ENCODE data around the gene HOXB7.

DNA sequence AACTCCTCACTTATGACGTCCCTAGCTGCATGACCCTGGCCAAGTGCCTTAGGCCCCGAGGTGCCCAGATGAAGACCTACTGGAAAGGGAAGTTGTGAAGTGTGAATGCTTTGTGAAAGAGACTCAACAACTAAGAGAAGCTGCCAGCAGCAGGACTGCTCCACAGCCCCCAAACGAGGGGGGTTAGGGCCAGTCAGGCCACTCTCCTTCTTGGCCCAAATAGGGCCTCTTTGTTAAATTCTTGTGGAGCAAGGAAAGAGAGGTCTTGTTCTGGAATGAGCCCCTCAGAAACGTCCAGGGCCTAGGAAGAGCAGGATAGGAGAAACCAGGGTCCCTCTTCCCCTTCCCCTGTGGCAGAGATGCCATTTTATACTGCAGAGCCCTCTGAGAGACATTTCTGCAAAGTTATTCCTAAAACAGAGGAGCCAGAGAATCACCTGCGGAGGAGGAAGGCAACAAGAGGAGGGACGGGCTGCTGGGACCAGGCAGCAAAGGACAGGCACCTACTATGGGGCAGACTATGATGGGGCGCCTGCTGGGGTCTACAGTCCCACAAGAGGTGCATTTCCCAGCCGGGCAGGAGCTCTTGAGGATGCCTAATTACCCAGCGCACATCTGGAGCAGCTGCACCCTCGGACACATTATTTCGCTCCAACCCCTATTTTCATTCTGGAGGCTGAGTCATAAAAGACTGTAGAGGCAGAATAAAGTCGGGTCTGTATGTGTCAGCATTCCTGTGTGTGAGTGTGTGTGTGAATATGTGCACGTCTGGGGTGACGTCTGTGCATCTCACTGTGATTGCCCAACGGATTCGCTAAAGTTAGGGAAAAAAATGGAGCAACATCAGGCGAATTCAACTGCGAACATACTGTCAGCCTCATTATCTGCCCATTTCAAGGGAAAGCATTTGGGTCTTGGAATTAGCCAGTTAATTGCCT lies 26.8 kb upstream of the HOXB7 start:
- TF ChIP-seq, protein P1, sequence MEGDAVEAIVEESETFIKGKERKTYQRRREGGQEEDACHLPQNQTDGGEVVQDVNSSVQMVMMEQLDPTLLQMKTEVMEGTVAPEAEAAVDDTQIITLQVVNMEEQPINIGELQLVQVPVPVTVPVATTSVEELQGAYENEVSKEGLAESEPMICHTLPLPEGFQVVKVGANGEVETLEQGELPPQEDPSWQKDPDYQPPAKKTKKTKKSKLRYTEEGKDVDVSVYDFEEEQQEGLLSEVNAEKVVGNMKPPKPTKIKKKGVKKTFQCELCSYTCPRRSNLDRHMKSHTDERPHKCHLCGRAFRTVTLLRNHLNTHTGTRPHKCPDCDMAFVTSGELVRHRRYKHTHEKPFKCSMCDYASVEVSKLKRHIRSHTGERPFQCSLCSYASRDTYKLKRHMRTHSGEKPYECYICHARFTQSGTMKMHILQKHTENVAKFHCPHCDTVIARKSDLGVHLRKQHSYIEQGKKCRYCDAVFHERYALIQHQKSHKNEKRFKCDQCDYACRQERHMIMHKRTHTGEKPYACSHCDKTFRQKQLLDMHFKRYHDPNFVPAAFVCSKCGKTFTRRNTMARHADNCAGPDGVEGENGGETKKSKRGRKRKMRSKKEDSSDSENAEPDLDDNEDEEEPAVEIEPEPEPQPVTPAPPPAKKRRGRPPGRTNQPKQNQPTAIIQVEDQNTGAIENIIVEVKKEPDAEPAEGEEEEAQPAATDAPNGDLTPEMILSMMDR (IDR thresholded peaks at IDR 0.05; ENCODE audit: low read depth, low read length): no peak
- no peak for TF ChIP-seq EZH2phosphoT487 (IDR thresholded peaks at IDR 0.05; ENCODE audit: low read depth)

Data from OCI-LY3 (cell line).